Stimulated activated naive CD4-positive, alpha-beta T cell (primary cell): ENCODE measurements around the gene NME4.

Source experiments
- DNase-seq, 6 experiments: peaks; one replicate each; lab custom pipeline; 2025; lab: John Stamatoyannopoulos, UW

The NME4 gene

DNA sequence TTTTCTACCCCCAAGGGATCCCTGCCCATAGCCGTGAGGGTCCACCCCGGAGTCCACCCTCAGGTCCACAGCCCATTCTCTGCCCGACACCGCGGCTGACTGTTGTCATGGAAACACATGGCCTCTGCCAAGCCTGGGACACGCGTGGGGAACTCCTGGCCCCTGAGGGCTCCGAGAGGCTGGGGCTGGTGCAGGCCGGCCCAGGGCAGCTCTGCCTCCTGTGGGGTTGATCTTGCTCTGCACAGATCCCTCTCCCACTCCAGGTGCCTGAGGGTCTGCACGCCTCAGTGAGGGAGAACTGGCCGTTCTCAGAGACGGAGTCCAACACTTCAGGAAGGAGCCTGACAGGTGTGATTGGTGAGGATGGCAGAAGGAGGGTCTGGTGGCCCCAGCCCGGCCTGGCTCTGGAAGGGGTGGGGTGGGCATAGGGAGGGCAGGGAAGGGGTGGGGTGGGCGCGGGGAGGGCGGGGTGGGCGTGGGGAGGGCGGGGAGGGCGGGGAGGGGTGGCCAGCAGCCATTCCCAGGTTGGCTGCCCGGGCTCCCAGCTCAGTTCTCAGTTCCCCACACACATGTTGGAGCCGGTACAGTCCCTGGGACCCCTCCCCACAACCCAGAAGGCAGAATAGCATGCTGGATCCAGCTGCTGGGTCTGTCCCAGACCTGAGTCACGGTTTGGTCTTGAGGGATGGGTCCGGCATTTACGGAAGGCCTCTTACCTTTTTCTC is 33.1 kb upstream of the NME4 start:
- no peak for DNase-seq

DNA sequence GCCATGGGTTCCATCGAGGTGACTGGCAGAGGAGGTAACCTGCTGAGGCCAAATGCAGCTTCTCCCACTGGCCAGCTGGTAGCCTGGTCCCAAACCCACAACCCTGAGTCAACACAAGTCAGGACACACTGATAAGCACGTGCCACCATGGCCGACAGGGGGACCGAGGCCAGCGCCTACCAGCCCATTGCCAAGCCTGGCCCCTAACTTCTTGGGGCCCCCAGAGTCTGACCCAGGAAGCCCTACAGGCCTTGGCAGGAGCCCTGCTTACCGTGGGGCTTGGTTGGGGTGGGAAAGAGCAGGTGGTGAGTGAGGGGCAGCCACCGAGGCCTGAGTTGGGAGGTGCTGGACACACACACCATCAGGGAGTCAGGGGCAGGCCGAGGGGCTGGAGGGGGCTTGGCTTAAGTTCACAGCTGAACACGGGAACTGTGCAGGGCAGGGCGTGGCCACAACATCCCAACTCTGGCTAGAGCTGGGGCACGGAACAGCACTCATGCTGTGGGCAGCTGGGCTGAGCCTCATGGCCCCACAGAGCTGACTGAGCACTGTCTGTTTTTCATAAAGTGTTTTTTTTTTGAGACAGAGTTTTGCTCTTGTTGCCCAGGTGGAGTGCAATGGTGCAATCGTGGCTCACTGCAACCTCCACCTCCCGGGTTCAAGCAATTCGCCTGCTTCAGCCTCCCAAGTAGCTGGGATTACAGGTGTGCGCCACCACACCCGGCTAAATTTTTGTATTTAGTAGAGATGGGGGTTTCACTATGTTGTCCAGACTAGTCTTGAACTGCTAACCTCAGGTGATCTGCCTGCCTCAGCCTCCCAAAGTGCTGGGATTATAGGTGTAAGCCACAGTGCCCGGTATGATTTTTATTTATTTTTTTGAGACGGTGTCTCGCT is 32.2 kb upstream of the NME4 start:
- no peak for DNase-seq

DNA sequence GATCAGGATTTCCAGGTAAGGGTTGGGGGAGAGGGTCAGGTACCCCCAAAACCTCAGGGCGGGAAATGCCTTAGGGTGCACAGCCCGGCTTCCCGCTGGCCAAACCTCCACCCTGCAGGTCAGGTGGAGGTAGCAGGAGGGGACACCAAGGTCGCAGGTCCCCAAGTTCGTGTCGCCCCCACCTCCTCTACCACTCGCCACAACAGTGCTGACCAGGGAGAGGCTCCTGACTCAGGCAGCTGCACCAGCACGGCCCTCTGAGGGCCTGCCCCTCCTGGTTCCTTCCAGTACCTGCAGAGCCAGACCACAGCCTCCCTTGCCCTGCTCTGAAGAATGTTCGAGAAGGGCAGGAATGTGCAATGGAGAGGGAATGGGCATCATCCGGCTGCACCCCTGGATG is 30.5 kb upstream of the NME4 start:
- DNase-seq: no peak

DNA sequence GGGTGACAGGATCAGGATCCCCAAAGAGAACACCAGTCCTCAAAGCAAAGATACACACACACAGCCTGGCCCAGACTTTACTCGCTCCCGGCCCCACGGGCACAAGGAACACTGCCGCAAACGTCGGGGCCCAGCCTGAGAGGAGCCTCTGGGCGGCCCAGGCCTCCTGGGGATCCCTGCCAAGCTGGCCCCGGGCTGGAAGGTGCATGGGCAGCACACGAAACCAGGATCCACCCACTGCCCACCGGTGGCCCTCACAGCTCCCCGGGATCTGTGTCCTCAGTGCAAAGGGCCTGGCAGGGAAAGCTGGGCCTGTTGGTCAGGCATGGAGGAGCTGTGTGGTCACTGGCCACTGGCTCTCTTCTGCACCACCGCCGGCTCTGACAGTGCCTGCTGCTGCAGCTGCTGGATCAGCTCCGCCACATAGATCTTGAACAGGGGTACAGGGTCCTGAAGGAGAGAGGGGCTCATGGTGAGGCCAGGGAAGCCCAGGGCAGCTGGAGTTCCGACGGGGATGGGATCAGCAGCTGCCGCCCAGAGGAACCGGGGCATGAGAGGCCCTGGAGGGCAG is 29.6 kb upstream of the NME4 start:
- no peak for DNase-seq

DNA sequence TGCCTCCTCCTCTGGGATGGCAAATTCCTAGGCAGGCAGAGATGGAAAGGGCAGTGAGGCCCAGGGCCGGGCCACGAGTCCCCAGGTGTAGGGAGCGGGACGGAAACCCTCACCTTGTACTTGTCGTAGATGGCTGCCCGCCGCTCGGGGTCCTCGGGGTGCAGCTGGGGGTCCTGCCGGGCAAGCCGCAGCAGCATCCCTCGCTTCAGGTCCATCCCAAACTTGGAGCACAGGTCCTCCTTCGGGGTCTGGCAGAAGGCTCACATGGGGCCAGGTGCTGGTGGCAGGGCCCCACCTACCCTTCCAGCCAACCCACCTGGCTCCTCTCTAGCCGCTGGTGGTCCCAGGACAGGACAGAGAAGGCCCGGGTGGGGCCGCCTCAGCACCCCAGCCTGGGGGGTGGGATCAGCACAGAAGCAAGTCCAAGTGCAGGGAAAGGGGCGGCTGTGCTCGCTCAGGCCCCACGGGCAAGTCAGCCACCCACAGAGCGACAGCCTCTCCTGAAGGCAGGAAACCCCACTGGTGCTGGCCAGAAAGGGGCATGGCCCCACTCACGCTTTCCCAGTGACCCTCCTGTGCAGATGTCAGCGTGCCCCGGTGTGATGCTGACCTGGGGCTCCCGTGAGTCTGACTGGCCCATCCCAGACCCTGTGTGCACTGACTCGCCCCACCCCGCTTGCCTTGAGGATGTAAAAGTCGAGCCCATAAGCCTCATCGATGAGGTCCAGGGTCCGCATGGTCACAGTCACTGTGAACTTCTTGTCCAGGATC is 28.4 kb upstream of the NME4 start:
- DNase-seq: no peak

DNA sequence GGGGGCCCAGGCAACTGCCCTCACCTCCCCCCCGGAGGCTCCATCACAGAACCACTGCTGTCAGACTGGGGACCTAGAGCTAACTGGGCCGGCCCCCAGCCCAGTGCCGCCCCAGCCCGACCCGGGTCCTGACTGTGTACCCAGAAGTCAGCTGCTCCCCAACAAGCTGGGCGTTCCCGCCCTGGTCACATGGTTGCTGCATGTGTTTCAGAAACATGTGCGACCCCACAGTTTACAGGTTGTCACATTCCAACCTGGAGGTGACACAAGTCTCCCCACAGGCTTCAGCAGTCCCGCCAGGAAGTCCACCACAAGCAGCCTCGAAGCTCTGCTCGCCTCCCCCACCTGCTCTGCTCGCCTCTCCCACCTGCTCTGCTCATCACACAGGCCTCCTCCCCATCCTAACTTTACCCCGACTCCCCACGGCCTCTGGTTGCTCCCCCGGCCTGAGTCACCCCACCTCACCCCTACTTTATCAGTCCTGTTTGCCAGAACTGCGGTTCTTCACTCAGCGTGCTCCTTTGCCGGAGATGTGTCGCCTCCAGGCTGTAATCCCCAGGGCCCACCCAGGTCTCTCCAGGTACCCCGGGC is 27.6 kb upstream of the NME4 start:
- no peak for DNase-seq

DNA sequence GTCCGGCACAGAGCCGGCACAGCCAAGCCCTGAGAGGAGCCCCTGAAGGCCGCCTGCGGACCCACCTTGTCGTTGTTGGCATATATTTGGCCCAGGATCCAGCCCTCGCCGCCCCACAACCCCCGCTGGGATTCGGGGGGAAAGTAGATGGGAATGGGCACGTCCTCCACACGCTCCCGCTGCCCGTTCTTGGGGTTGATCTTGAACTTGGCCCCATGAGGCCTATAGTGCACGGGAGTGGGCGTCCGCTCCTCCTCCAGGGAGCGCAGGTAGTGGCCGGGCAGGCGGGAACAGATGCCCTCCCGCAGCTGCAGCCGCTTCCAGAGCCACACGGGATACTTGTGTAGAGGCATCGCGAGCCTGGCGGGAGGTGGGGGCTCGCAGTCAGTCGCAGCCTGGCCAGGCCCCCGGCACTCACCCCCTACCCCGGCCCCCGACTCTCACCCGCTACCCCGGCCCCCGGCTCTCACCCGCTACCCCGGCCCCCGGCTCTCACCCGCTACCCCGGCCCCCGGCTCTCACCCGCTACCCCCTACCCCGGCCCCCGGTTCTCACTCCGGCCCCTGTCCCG is 27.0 kb upstream of the NME4 start:
- no peak for DNase-seq

DNA sequence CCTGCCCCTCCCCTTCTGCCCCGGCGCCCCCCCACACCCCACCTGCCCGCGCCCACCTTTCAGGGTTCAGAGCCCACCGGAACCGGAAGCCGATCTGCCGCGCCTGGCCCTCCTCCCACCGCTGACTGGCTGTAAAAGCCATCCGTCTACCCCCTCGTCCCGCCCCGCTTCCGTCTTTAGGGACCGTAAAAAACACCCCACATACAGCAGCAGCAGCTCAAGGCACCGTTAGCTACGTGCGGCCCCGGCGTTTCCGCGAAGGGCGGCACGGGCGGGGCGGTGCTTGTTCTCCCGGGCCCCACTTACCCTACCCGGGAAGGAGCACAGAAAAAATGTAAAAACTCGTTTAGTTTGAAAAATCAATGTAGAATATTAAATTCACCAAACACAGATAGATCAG is 26.6 kb upstream of the NME4 start, which contains the start of gene MRPL28:
Gene MRPL28 (minus strand): TSS at position 96 of the 400 bp plus-strand sequence. CDS start 320 bp downstream, outside the sequence.
- peak; percentile 85 to 91 (median 88) for DNase-seq

DNA sequence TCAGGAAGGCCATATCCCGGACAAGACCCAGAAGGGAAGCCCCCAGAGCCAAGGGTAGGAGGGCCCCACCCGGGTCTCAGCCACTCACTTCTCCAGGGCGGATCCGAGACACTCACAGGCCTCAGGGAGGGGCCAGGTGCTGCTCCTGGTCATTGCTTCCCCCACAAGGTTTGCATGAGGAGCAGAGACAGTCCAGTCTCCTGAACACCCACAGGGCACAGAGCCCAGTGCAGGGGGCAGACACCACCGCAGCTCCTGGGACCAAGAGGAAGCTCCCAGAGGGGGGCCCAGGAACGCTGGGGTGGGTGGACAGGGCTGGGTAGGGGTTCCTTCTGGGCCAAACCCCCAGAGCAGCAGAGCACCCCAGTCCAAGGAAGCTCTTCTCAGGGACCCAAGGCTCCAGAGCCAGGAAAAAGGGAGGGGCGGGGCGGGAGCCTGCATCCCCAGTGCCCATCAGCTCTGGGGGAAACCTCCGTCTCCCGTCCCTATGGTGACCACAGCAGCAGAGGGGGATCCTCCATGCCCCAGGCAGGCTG is 26.0 kb upstream of the NME4 start:
- DNase-seq: no peak

DNA sequence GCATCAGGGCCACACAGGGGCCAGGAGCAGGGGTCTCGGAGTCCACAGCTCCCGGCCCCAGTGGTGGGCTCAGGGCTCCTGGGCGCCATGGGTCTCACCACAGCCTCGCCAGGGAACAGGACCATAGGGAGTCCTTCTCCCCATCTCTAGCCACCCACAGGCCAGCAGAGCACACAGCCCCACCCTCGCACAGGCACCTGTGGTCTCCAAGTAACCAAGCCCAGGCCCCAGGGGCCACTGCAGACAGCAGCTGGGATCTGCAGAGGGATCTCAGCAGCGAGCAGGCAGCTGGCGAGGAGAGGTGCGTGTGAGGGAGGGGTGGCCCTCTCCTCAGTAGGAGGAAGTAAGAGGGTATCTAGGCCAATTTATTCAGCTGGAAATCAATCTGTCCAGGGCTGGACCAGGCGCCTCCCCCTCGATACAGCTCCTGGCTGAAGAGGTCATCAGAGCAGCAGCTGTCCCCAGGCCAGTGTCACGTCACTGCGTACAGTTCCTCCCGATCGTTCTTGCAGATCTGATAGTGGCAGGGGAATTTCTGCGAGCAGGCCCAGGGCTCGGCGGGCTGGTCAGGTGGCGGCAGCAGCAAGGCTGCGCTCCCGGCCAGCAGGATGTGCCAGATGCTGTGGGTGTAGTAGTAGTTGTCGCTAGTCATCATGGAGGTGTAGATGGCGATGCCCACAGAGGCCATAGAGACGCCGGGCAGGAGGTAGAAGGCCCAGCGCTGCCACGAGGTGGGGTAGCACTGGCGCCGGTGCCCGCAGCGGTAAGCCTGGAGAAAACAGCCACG is 25.3 kb upstream of the NME4 start:
- DNase-seq: no peak

DNA sequence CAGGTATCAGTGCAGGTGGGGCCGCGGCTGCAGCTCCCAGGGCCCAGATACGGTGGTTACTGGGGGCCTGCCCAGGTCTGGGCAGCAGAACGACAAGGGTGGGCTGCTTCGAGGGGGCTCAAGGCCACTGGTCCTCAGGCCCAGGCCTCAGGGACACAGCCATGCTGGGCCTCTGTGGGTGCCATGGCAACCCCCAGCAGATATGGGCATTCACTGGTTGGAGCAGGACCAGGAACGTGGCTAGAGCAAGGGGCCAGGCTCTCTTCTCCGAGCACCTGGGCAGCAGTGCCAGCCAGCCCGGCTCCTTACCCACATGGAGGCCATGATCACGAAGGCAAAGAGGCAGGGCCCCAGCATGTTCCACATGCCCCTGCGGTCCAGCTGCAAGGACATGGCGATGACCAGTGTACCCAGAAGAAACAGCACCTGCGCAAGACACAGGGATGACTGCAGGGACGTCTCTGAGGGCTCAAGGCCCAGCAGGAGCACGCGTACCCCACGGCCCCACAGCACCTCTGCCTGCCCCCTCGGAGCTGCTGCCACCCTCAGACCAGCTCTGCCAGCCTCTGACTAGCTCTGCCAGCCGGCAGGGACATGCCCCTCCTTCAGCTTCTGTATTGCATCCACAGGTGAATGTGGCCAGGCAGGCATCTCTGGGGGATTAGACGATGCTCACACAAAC is 24.6 kb upstream of the NME4 start:
- DNase-seq: no peak

DNA sequence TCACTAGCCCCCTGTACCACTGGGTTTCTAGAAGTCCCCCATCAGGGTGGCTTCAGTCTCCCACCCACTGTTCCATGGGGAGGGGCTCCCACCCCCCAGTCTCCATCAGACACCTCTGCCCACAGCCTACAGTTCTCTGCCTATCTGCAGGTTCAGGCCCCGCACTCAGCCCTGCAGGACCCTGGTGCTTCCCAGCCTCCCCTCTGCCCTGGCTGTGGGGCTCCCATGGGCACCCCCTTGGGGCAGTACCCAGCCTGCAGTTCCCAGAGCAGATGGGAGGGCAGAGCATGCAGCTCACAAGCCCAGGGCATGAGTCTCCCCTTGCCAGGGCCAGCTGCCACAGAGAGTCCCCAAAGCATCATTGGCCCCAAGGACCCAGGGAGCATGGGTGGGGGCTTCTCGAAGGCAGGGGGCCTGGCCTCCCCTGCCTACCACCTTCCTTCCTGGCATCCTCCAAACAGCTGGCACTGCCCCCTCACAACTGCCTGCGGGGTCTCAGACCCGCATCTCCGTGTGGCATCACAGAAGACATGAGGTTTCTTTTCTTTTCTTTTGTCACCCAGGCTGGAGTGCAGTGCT is 23.9 kb upstream of the NME4 start:
- DNase-seq: no peak

DNA sequence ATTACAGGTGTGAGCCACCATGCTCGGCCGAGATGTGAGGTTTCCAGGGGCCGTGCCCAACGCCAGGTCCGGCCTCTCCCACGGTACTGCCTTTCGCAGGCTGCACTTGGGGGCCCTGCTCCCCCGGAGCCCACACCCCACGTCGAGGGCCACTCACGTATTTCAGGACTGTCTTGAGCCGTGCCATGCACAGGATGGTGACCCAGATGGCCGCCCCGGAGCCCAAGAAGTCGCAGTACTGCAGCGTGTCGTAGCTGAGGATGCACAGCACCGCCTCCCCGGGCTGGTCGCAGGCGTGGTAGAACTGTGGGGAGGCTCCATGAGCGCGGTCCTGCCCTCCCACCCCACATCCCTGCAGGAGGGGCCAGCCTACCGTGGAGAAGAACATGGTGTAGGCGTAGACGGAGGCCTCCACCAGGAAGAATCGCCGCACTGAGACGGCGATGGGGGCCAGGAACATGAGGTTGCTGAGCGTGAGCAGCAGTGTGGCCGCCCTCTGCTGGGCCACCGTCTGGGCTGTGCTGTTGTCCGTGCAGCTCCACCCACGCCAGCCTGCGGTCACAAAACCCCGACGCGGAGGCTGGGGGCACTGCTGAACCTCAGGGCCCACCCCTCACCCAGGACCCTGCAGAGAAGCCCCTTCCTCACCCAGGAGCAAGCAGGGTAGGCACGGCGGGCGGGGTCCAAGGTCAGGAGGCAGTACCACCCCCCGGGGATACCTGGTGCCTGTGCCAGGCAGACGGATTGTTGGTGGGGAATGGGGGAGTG is 23.0 kb upstream of the NME4 start:
- no peak for DNase-seq

DNA sequence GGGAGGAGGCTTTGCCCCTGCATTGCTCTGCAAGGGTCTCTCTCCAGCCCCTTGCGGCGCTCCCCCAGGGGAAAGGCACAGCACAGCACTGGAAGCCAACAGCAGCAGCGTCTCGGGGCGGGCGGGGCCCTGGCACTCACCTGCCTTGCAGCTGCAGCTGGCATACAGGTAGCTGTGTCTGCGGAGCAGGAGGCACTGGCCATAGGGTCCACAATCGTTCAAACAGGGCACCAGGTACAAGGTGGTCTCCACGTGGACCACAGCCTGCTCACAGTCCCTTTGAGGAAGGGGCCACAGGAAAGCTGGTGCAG is 22.4 kb upstream of the NME4 start:
- no peak for DNase-seq

DNA sequence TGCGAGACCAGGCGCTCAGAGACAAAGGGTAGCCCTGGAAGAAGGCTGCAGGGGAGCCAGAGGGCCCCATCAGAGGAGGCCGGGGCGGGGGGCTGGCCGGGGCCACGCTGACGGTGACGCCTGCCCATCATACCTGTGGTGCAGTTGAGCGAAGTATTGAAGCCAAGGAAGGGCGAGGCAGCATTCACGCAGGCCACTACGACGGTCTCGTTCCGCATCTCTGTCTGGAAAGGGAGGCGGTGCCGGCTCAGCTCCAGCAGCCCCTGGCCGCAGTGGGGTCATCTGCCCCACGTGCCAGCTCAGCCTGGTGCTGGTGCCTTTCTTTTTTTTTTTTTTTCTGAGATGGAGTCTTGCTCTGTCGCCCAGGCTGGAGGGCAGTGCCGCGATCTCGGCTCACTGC is 21.8 kb upstream of the NME4 start:
- DNase-seq: no peak

DNA sequence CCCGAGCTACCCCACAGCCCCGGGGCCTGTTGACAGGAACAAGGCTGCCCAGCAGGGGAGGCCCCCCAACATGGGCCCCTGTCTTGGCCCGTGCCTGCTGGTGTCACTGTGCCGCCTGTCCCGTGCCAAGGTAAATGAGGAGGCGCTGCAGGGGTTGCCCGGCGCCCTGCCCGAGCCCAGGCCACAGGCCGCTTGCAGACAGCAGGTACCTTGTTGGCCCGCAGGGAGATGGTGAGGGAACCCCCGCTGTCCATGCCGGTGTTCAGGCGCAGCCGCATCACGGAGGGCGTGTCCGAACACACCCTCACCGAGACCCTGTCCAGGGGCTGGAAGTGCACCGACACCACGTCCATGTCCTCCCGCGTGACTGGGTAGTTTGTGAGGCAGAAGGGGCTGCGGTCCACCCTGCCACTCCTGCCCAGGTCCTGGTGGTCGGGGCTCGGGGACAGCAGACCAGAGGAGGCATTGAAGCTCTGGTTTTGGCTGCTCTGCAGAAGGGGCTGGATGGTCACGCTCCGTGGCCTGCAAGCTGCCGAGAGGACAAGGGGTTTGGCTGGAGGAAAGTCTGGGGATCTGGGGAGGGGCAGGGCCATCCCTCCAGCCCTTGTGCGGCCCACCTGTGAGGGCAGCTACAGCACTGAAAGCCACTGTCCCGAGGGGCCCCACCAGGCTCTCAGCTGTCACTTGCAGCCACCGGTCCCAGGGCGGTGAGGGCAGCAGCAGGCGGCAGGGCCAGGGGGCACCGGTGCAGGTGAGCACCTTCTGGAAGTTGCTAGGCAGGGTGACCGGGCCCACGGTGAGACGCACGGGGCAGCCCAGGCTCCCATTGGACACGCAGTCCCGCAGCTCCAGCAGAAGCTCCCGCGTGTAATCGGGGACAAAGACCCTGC is 20.8 kb upstream of the NME4 start:
- no peak for DNase-seq

DNA sequence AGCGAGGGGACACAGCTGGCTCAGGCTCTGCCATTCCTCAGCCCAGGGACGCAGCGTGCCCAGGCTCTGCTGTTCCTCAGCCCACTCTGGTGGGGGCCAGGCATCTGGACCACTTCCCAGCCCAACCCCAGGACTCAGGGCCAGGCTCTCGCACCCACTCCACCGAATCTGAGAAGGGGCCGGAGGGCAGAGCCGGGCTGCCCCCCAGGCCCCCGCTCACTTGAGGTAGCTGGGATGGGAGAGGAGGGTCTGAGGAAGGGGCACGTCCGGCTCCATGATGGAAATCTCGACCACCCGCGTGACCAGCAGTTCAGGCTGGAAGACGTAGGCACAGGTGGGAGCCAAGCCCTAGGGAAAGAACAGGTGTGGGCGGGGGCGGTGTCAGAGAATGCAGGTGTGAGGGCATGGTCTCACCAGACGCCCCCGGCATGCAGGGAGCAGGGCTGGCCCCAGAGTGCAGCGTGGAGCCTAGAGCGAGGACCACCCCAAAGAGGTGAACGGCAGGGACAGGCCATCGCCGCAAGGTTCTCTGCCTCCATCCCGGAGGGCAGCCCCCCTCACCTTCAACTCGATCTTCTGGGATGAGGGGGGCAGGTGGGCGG is 20.1 kb upstream of the NME4 start:
- DNase-seq: no peak
